HG03175 (cell line): ENCODE results near the gene CPEB3.
"Not testable (repeated sequence)": the region's sequence is repeated elsewhere in the genome, so short reads cannot be mapped to it uniquely, and the experiment has no call there.

ENCODE experiments used
- ATAC-seq: cut with Tn5 transposase; IDR thresholded peaks from one replicate; pipeline ENCODE4 v1.9.1; 2021; ENCODE audit warnings: mild to moderate bottlenecking, moderate library complexity; ENCODE audit not compliant: unreplicated experiment

The CPEB3 gene

DNA sequence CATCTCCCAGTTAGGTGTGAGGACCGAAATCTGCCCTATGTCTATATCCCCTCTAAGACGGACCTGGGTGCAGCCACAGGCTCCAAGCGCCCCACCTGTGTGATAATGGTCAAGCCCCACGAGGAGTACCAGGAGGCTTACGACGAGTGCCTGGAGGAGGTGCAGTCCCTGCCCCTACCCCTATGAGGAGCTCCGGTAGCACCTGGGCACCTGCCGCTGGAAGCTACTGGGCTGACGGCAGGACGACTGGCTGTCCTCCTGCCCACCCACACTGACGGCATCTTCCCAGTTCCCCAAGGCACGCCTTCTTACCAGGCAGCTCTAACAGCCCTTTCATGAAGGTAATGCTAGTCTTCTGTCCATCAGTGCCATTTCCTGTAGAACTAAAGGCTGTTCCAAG is 74.3 kb downstream of the CPEB3 start:
- not testable (repeated sequence) for ATAC-seq

DNA sequence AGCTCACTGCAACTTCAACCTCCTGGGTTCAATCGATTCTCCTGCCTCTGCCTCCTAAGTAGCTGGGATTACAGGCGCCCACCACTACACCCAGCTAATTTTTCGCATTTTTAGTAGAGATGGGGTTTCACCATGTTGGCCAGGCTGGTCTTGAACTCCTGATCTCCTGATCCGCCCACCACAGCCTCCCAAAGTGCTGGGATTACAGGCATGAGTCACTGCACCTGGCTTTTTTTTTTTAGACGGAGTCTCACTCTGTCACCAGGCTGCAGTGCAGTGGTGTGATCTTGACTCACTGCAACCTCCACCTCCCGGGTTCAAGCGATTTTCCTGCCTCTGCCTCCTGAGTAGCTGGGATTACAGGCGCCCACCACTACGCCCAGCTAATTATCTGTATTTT is 75.7 kb downstream of the CPEB3 start:
- not testable (repeated sequence) for ATAC-seq

DNA sequence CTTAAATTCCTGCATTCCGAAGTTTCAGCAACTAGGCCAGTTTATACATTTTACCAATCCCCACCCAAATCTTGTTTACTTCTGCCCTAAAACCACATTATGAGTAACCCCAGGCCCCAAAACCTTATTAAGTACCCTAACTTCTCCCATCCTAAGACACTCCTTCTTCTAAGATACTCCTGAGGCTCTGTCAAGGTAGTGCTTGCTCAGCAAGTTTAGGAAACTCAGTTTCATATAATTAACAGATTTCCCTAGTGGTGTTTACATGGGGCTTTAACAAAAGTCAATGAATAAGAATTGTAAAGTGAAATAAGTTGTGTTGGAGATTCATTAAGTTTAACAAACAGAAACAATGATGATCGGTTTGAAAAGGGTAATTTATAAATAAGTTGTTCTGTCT is 77.8 kb downstream of the CPEB3 start:
- no peak for ATAC-seq

DNA sequence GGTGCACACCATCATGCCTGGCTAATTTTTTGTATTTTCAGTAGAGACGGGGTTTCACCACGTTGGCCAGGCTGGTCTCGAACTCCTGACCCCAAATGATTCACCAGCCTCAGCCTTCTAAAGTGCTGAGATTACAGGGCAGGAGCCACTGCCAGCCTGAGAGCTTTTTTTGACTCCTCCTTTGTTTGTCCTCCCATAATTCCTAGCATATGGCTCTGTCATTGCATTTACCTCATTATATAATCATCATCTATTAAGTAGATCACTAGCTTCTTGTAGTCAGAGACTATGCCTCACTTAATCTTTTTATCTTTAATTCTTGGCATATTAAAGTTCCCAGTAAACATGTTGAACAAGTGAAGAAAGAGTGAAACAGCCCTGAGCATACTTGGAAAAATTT is 82.1 kb downstream of the CPEB3 start:
- no peak for ATAC-seq

DNA sequence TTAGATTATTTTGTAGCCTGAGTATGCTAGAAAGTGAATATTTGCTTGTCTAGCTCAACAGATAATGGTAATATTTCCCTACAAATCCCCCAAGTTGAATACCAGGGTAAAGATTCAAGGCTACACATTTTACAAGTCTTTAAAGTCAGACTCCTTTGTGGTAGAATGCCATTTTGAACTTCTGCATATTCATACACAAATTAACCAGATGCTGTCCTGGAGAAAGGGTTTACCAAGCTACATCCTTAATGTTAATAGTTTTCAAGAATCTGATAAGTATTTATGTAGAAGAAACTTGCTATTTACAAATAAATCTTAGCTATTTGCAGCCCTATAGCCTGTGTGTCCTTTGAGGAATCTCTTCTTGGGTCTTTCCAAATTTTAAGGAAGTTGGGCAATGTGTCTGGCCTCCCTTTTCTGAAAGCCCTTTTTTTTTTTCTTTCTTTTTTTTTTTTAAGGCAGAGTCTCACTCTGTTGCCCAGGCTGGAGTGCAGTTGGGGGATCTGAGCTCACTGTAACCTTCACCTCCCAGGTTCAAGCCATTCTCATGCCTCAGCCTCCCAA is 82.6 kb downstream of the CPEB3 start:
- no peak for ATAC-seq

DNA sequence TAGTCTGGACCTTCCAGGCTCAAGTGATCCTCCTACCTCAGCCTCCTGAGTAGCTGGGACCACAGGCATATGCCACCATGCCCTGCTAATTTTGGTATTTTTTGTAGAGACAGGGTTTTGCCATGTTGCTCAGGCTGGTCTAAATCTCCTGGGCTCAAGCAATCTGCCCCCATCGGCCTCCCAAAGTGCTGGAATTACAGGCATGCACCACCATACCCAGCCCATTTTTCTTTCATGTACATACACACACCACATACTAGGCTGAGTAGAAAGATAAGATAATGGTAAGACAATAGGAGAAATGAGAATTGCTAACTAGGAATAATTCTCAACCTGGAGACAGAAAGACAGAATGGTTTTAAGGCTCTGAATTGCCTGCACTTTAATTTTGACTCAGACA is 83.8 kb downstream of the CPEB3 start:
- no peak for ATAC-seq

DNA sequence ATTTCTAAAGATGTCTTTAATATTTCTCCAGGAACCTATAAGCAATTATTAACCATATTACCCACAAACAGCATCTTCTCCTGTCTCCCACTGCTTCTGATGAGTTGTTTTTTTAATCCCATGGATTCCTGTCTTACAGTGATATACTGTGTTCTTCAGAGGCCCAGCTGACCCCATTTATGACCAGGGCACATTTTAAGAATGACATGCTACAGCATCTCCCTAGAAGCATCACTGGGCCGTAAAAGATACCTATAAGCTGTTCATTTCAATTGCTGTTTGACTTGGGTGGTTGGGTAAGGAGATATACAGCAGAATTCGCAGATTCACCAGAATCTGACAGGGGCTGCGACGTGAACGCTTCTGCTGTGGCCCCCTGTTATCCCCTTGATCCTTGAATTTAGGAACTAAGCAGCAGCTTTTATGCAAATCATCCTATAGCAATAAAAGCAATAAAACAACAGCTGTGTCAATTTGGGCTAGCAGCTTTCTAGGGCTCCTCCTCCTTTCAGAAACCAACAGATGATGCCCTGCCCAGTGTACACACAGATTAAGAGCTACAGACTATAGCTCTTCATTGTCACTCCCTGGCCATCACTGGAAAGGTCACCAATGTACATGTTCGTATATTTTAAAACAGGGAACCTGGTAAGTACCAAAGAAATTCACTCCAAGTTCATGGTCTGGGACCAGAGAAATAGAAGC is 86.8 kb downstream of the CPEB3 start:
- no peak for ATAC-seq

DNA sequence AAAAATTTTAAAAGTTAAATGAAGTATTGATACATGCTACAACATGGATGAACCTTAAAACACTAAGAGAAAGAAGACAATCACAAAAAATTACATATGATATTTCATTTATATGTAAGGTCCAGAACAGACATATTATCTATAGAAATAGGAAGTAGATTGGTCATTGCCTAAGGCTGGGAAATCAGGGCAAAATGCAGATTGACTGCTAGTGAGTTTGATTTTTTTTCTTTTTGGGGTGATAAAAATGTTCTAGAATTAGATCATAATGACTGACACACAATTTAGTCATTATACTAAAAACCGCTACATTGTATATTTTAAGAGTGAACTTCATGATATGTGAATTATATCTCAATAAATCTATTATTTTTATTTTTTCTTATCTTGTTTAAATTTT is 88.3 kb downstream of the CPEB3 start:
- ATAC-seq: no peak

DNA sequence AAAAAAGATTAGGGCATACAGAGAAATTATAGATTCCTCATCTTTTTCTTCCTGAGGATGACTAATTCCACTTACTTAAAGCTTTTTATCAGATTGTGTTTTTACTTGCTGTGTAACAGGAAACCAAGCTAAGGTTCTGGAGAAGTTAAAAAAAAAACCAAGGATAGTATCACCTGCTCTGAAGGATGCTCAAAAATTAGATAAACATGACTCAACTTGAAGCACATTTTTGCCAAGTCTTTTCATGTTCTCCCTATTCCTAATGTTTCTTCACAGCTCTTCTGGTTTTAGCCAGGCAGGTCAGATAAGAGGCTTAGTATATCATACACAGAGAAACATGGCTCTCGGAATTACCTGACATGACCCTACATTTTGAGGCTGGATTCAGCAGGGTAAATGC is 90.3 kb downstream of the CPEB3 start:
- no peak for ATAC-seq

DNA sequence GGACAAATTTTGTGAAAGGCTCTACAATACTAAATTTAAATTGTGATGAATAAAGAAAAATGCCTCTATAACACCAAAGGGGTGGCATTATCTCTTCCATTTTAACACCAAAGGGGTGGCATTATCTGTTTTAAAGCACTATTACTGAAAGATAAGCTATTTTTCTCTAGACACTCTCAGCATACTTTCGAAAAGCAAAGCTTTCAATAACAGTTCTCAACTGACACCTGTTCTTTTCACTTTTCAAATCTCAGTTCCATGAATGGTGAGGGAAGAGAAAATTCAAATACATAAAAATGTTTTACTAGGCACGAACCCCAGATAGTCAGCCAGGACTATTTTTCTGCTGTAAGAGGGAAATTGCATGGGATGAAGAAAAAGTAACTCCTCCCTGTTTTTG is 103.8 kb downstream of the CPEB3 start:
- ATAC-seq: no peak

DNA sequence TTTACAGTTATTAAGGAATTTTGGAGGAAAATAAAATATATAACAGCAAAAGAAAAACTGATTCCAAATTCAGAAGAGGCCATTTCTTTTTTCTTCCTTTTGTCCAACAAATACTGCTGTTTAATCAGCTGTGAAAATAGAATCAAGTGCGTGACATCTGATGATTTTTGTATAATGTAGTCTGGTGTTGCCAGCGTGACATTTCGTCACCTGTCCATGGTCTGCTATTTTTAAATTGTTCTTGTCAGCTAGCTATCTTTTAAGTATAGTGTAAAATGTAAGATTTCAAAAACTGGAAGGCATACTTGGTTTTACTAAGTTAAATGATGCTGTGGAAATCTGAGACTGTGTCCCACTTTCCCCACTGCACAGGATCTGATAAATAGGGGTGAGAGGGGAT is 105.9 kb downstream of the CPEB3 start:
- ATAC-seq: no peak

DNA sequence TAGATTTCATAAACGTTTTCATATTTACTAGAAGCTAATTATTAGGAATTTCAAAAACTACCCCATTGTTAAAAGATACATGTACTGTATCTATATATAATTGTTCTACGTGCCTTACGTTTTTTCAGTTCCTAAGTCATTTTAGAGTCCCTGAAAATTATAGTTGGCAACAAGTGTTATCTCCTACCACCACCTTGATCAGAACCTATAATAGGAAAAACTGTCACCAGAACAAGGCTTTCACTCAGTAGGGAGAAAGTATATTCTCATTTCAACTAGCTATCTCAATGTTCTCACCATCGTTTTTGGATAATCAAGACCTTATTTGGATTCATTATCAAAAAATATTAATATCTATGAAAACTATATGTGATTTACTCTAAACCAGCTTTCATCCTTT is 107.7 kb downstream of the CPEB3 start:
- ATAC-seq: no peak

DNA sequence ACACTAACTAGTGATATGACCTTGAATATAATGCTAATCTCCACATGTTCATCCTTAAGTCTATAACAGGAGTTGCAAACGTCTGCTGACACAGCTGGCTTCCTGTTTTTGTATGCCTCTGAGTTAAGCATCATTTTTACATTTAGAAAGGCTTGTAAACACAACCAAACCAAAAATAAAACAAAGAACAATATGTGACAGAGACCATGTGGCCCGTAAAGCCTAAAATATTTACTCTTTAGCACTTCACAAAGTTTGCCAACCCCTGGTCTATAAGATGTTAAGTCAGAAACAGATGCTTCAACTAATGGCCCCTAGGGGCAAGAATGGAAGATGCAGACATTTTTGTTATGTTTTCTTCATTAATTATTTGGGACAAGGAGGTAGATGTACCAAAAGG is 109.3 kb downstream of the CPEB3 start:
- no peak for ATAC-seq

DNA sequence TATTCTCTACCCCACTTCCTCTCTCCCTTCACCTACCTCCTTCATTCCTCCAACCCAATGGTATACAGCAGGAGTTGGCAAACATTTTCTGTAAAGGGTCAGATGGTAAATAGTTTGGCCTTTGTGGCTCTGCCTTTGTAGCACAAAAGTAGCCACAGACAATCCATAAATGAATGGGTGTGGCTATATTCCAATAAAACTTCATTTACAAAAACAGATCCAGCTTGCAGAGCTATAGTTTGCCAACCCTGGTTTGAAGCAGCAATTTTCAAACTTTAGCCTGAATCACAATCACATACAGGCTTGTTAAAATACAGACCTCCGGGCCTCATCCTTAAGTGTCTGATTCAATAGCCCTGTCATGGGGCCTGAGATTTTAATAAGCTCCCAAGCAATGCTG is 110.5 kb downstream of the CPEB3 start:
- ATAC-seq: no peak

DNA sequence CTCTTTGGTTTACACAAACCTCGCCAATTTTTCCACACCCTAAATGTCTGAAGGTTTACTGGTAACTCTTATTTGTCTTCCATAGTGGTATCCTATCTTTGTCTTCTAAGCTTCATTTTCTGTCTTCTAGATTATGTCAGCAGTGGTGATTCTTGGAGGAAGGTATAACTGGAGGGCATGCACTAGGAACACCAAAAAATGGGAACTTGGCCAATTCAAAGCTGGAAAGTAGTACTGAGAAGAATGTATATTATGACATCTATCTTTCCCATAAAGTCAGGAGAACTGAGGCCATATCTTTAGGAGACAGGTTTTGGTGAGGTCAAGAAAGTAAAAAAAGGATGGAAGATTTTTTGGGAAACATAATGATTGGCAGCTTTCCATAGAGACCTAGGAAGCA is 113.3 kb downstream of the CPEB3 start:
- ATAC-seq: no peak

DNA sequence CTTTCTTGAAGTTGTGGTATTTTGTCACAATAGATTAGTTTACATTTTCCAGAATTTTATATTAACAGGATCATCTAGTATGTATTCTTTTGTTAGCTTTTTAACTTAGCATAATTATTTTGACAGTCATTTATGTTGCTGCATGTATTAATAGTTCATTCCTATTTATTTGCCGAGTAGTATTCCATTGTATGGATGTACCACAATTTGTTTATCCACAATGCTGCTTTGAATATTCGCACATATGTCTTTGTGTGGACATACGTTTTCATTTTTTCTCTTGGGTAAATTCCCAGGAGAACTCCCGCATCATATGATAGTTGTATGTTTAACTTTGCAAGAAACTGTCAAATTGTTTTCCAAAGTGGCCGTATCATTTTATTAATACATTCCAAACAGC is 115.7 kb downstream of the CPEB3 start:
- no peak for ATAC-seq

DNA sequence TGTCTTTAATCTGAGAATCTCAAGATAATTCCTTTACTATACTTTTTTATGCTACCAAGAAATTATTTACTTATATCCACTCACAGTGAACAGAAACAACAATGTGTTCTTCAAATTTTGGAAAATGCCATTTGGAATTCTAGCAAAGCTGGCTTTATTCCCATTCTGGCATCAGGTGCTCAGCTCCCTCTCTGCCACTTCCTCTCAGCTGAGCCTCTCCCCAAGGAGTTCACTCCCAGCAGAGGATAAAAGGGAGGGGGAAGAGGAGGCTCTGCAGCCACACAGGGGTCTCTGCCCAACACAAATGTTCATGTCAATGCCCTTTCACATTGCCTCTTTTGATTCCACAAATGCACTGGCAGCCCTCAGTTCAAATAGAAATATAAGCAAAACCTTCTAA is 116.9 kb downstream of the CPEB3 start:
- no peak for ATAC-seq

DNA sequence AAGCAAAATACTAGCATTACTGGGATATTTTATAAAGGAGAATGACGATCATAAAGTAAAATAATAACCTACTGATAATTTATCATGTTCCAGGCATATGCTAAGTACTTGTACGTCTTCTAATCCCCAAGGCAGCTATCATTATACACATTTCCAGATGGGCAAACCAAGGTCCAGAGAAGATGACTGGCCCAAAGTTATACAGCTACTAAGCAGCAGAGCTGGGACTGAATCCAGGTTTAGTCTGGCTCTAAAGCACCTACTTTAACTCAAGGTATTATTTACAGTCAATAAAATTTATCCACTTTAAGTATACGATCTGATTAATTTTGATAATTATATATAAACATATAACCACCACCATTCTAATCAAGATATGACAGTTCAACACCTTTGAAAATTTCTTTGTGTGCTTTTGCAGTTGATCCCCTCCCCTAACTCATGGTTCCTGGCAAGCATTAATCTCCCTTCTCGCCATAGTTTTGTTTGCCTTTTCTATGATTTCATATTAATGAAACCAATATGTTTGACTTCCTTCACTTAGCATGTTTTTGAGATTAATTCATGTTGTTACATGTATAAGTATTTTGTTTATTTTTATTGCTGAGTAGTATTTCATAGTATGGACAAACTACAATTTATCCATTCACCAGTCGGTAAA is 126.7 kb downstream of the CPEB3 start:
- no peak for ATAC-seq

DNA sequence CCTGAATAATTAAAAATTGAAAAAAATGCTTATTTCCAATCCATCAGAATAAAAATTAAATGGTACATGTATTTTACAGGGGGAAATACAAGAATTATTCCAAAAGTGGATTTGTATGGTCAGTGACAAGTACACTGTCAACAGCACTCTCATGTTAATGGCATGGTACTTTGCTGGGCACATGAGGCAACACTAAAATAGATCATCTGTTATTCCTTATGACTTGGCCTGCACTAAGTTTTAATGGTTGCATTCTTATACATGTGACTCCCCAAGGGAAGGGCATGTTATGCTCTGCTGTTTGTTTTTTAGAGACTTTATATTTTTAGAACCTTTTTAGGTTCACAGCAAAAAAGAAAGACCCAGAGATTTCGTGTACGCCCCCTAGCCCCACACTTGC is 128.3 kb downstream of the CPEB3 start:
- ATAC-seq: no peak

DNA sequence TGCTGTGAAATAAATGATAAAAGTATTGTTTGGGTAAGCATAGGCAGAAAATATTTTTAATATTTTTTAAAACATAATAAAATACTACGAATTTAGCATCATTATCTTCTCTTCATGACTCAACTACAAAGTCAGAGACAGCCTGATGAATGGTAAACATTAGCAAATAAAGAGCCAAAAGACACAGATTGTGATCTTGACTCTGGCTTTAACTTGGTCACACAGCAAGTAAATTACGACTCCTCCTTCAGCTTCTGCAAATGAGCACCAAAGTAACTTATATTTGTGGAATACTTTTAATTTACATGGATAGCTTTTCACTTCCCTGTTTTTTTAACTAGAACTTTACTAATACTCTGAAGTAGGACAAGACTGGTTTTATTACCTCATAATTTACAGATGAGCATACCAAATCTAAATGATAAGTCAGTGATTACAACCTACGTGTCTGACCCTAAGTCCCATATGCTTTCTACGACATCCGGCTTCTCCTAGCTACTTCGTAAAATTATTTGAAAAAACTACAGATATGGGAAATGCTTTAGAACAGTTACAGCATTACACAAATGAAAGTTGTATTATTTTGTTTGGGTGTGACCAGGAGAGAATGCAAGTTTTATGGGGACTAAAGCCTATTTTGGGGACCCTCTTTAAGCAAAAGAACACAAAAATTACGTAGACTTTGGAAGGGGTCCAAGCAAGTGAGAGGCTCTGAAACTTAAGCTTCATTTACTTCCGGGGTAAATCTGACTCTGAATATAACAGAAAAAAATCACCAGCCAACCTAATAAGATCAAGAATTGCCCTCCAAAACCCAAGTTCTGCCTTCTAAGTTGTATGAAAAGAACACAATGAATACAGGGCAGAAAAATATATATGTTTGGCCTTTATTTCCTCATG is 133.8 kb downstream of the CPEB3 start:
- ATAC-seq: no peak

DNA sequence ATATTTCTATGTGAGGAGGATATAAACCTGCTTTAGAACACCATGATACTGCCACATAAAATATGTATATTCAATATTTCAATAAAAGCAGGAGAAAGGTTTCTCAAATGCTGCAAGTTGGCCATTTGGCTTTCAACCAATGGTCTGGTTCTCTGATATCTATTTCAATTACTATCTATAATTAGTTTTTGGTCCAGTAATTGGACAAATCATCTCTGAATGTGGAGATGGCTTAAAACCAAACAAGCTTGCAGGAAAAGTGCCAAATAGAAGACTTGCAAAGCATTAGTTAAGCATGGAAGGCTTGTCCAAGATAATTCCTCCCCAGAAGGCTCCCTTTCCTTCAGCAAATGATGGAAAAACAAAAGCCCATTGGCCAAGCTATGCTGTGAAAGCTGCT is 140.1 kb downstream of the CPEB3 start:
- ATAC-seq: no peak

DNA sequence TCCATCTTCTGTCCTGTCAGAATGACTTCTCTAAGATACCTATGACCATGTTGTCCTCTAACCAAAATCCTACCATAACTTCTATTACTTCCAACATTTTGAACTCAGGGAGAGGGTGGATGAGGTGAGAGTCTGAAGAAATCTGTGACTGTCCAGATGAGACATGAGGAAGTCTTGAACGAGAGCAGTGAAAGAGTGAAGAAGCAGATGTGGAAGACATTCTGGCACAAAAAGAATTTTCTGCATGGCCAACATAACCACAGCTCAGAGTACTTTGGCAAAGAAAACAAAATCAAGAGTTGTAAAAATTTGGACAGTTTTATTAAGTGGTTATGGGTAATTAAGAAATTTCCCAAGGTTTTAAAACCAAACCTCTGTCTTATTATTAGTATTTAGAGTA is 141.6 kb downstream of the CPEB3 start:
- no peak for ATAC-seq
